Smooth muscle cell (in vitro differentiated cells): Measurements from ENCODE around the gene ZNF493. TPM values are rescaled to one million over a fixed set of nuclear protein-coding genes. Genes with fewer than 3 reads are reported as not detected.

Source experiments
- DNase-seq: peaks from one replicate; lab custom pipeline; 2025; ENCODE audit not compliant: unreplicated experiment; lab: John Stamatoyannopoulos, UW
- H2AFZ ChIP-seq: fragments of 200-600 bp; sonication (generic); 2 replicates; pipeline ENCODE4 v1.6.0; 2016; ENCODE audit warnings: antibody characterized with exemption, low read depth, mild to moderate bottlenecking
- H3F3A ChIP-seq: fragments of 200-600 bp; sonication (generic); 2 replicates; pipeline ENCODE4 v1.6.0; 2017; ENCODE audit warnings: antibody characterized with exemption, low read depth
- H3K27ac ChIP-seq: fragments of 200-600 bp; sonication (generic); 2 replicates; pipeline ENCODE4 v1.5.1; 2016; ENCODE audit warnings: low read depth, mild to moderate bottlenecking
- H3K27me3 ChIP-seq: fragments of 200-600 bp; sonication (generic); 2 replicates; pipeline ENCODE4 v1.6.1; 2016; ENCODE audit warnings: low read depth, mild to moderate bottlenecking
- H3K36me3 ChIP-seq: fragments of 200-600 bp; sonication (generic); 2 replicates; pipeline ENCODE4 v1.5.1; 2016; ENCODE audit warnings: low read depth
- H3K4me1 ChIP-seq: fragments of 200-600 bp; sonication (generic); 2 replicates; pipeline ENCODE4 v1.5.1; 2016; ENCODE audit warnings: low read depth
- H3K4me2 ChIP-seq: fragments of 200-600 bp; sonication (generic); 2 replicates; pipeline ENCODE4 v1.6.0; 2016; ENCODE audit warnings: mild to moderate bottlenecking
- H3K4me3 ChIP-seq: fragments of 200-600 bp; sonication (generic); 2 replicates; pipeline ENCODE4 v1.5.1; 2016; ENCODE audit warnings: mild to moderate bottlenecking
- H3K79me2 ChIP-seq: fragments of 200-600 bp; sonication (generic); 2 replicates; pipeline ENCODE4 v1.6.0; 2016; ENCODE audit warnings: low read depth, mild to moderate bottlenecking
- H3K9ac ChIP-seq: fragments of 200-600 bp; sonication (generic); 2 replicates; pipeline ENCODE4 v1.6.0; 2016; ENCODE audit warnings: low read depth
- H3K9me3 ChIP-seq: fragments of 200-600 bp; sonication (generic); replicated peaks from 2 replicates; pipeline ENCODE4 v1.5.1; 2016; ENCODE audit warnings: low read depth
- H4K20me1 ChIP-seq: fragments of 200-600 bp; sonication (generic); 2 replicates; pipeline ENCODE4 v1.6.0; 2016; ENCODE audit warnings: low read depth
- WGBS: methylation state at CpG from one replicate; pipeline ENCODE4 v1.1.7; 2016; ENCODE audit warnings: low lambda C conversion rate; 5-methylcytosine and 5-hydroxymethylcytosine counted together
- polyA plus RNA-seq: library from polyadenylated mRNA; unstranded; fragments of >200 nt; fragmentation: Nextera tagmentation; extraction: Ambion mirVana; gene quantifications from 2 replicates; pipeline ENCODE4 v1.2.1, GENCODE V29; 2016
- total RNA-seq: library from RNA; depleted of rRNA; stranded (reverse); fragments of >200 nt; gene quantifications from 2 replicates; pipeline ENCODE4 v1.2.3, GENCODE V29; 2014
- TF ChIP-seq, protein P1 (sequence below): fragments of 200-600 bp; sonication (generic); IDR thresholded peaks from 2 replicates; pipeline ENCODE4 v1.5.1; 2017; ENCODE audit warnings: borderline replicate concordance, mild to moderate bottlenecking, antibody characterized with exemption; ENCODE audit not compliant: insufficient read depth, poor library complexity, severe bottlenecking

Gene ZNF493
- total and polyA plus RNA-seq, 2 experiments from 2014 or later: 2.6 to 20.3 TPM

DNA sequence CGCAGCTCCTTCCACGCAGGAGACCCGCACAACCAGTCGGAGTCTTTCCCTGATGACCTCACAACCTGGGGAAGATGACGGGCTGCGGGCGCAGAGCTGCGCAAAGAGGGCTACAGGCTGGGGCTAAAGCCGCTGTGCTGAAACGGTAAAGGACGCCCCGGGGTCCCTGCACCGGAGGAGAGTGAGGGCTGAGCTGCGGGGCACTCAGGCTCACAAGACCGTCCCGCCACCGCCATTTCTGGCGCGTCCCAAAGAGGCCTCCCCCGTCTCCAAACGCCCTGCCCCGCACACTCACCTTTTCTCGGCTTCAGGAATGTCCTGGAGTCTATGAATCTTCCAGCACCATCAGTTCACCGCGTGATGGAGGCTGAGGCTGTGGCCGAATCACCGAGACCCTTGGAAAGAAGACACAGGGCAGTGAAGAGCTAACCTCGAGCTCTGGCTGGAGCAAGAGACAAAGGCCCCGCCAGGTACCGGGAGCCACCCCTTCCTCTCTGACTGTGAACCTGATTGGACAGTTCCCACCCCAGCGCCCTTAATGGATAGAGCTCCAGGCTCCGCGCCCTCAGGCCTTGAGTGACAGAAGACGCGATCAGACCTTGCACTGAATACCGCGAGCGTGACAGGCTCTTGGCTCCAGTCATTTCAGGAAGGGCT, 66.6 kb downstream of the ZNF493 start:
- Histone ChIP-seq H3K4me2 (peak overlapping the region; percentile 91), H3K4me3 (peak overlapping the region; percentile 74), H3K9me3 (no peaks in the 10 kb centered on the region), H3K4me1 (no peaks in the 10 kb centered on the region), H2AFZ (peak overlapping the region; percentile 95), H3K27me3 (no peaks in the 10 kb centered on the region), H3K79me2 (no peaks in the 10 kb centered on the region), H4K20me1 (no peaks in the 10 kb centered on the region), H3F3A (no peaks in the 10 kb centered on the region), H3K36me3 (no peaks in the 10 kb centered on the region), H3K9ac (peak overlapping the region; percentile 24), H3K27ac (no peak overlapping the region)
- TF ChIP-seq, protein P1, sequence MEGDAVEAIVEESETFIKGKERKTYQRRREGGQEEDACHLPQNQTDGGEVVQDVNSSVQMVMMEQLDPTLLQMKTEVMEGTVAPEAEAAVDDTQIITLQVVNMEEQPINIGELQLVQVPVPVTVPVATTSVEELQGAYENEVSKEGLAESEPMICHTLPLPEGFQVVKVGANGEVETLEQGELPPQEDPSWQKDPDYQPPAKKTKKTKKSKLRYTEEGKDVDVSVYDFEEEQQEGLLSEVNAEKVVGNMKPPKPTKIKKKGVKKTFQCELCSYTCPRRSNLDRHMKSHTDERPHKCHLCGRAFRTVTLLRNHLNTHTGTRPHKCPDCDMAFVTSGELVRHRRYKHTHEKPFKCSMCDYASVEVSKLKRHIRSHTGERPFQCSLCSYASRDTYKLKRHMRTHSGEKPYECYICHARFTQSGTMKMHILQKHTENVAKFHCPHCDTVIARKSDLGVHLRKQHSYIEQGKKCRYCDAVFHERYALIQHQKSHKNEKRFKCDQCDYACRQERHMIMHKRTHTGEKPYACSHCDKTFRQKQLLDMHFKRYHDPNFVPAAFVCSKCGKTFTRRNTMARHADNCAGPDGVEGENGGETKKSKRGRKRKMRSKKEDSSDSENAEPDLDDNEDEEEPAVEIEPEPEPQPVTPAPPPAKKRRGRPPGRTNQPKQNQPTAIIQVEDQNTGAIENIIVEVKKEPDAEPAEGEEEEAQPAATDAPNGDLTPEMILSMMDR: no peak
- WGBS: 9% methylated on average over 35 of the region's 38 CpGs
- DNase-seq: no peak

DNA sequence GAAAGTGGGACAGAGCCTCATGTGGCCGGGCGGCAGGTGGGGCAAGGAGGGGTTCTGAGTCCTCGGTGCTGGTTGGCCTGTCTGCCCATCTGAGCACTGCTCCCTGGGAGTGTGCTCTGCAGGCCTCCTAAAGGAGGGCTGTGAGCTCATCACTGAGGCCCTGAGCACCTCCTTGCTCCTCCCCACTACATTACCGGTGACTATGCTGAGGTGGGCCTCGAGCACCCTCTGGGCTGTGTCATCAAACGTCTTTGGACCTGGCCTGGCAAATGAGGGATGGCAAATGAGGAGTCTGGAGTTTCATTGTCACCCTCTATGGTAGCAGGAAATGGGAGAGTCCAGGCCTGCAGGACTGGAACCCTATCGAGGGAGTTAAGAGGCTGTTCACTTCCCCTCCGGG, 69.7 kb downstream of the ZNF493 start:
- no peak overlapping the region for H2AFZ ChIP-seq
- H3K27ac ChIP-seq: no peak overlapping the region
- no peaks in the 10 kb centered on the region for H3K4me1 ChIP-seq
- H3K27me3 ChIP-seq: no peaks in the 10 kb centered on the region
- no peaks in the 10 kb centered on the region for H4K20me1 ChIP-seq
- H3K4me3 ChIP-seq: no peak overlapping the region
- 81% methylated on average over 8 of the region's 8 CpGs for WGBS
- H3F3A ChIP-seq: no peaks in the 10 kb centered on the region
- H3K9ac ChIP-seq: no peak overlapping the region
- no peak for DNase-seq
- H3K79me2 ChIP-seq: no peaks in the 10 kb centered on the region
- H3K36me3 ChIP-seq: no peaks in the 10 kb centered on the region
- no peaks in the 10 kb centered on the region for H3K9me3 ChIP-seq
- TF ChIP-seq, protein P1: no peak
- H3K4me2 ChIP-seq: no peak overlapping the region

DNA sequence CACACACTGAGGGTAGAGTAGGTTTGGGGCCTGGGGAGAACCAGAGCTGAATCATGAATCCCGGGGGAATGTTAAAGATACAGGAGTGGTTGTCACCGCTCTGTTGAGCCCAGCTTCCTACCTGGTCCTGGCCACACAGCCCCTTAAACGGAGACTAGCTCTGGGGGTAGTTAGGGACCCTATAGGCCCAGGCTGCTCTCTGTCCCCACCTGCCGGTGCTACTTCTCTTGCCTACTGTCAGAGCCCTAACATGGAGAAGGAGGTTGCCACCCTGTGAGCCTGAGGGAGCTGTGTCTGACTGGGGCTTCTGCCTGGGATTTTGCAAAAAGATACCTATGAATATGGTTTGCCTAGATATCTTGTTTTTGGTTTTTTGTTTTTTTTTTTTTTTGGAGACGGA, 71.9 kb downstream of the ZNF493 start:
- 84% methylated on average over 5 of the region's 5 CpGs for WGBS
- H3K9me3 ChIP-seq: no peaks in the 10 kb centered on the region
- TF ChIP-seq, protein P1: no peak

GRCh38 chr19:21472507-21472906, 75.6 kb downstream of the ZNF493 start:
- H3F3A ChIP-seq: no peaks in the 10 kb centered on the region
- H3K9me3 ChIP-seq: no peaks in the 10 kb centered on the region

More for the DNA sequence above, 71.9 kb downstream of the ZNF493 start:
- Histone ChIP-seq H2AFZ (no peak overlapping the region), H3K27ac (no peak overlapping the region), H3K4me2 (no peak overlapping the region), H3K36me3 (no peaks in the 10 kb centered on the region), H4K20me1 (no peaks in the 10 kb centered on the region), H3K4me1 (no peaks in the 10 kb centered on the region), H3K9ac (no peak overlapping the region), H3K79me2 (no peaks in the 10 kb centered on the region), H3K27me3 (no peaks in the 10 kb centered on the region), H3F3A (no peaks in the 10 kb centered on the region), H3K4me3 (no peak overlapping the region)
- DNase-seq: no peak

More at GRCh38 chr19:21472507-21472906, 75.6 kb downstream of the ZNF493 start:
- Histone ChIP-seq H3K27ac (no peak overlapping the region), H3K4me3 (no peak overlapping the region), H2AFZ (no peak overlapping the region), H3K79me2 (no peaks in the 10 kb centered on the region), H3K9ac (no peak overlapping the region), H3K27me3 (no peaks in the 10 kb centered on the region), H3K4me1 (no peaks in the 10 kb centered on the region), H3K36me3 (no peaks in the 10 kb centered on the region), H3K4me2 (no peak overlapping the region), H4K20me1 (no peaks in the 10 kb centered on the region)
- TF ChIP-seq, protein P1: no peak
- DNase-seq: no peak
